Mucosa of stomach (tissue), 1 donor: ENCODE data around the gene ARMCX5.

Experiments used
- H3K27me3 ChIP-seq: one replicate; pipeline ENCODE4 v1.7.0; 2013; ENCODE audit warnings: mild to moderate bottlenecking, low read length; ENCODE audit not compliant: control insufficient read depth, insufficient read depth
- H3K36me3 ChIP-seq: one replicate; pipeline ENCODE4 v1.7.0; 2013; ENCODE audit warnings: low read length; ENCODE audit not compliant: control insufficient read depth, insufficient read depth
- H3K4me1 ChIP-seq: one replicate; pipeline ENCODE4 v1.7.0; 2013; ENCODE audit warnings: mild to moderate bottlenecking, low read length; ENCODE audit not compliant: control insufficient read depth, insufficient read depth
- H3K4me3 ChIP-seq: one replicate; pipeline ENCODE4 v1.7.0; 2013; ENCODE audit warnings: low read length
- H3K9ac ChIP-seq: one replicate; pipeline ENCODE4 v1.7.0; 2013; ENCODE audit warnings: mild to moderate bottlenecking, low read length, moderate library complexity
- H3K9me3 ChIP-seq: one replicate; pipeline ENCODE4 v1.7.0; 2013; ENCODE audit warnings: mild to moderate bottlenecking, low read length, moderate library complexity; ENCODE audit not compliant: control insufficient read depth
- donor health status: Pancreatic carcinoma.

The ARMCX5 gene

GRCh38 chrX:102650903-102651241, 51.6 kb downstream of the ARMCX5 start:
- Histone ChIP-seq H3K27me3 (no peaks in the 10 kb centered on the region), H3K4me1 (no peaks in the 10 kb centered on the region), H3K4me3 (no peak overlapping the region), H3K36me3 (no peaks in the 10 kb centered on the region), H3K9ac (peak overlapping the region; percentile 55), H3K9me3 (no peaks in the 10 kb centered on the region)

- no peaks in the 10 kb centered on the region for H3K4me1 ChIP-seq
- H3K27me3 ChIP-seq: no peaks in the 10 kb centered on the region
- no peaks in the 10 kb centered on the region for H3K36me3 ChIP-seq
- H3K9ac ChIP-seq: peak within 1 kb of the TSS; percentile 55
- no peaks in the 10 kb centered on the region for H3K9me3 ChIP-seq
- H3K4me3 ChIP-seq: peak within 1 kb of the TSS; percentile 46
Observed at GRCh38 chrX:102651242-102652011, 52.1 kb downstream of the ARMCX5 start, which contains the start of gene GPRASP1. TSS of gene GPRASP1 (plus strand) at chrX:102651483. CDS start at chrX:102653914, 2,431 bp downstream.

GRCh38 chrX:102652031-102652688, 52.8 kb downstream of the ARMCX5 start:
- Histone ChIP-seq H3K27me3 (no peaks in the 10 kb centered on the region), H3K4me3 (no peak overlapping the region), H3K9me3 (no peaks in the 10 kb centered on the region), H3K36me3 (no peaks in the 10 kb centered on the region), H3K4me1 (no peaks in the 10 kb centered on the region), H3K9ac (peak overlapping the region; percentile 55)
